Small intestine (tissue), 7 donors: ENCODE data around the gene IL4R. TPM values are rescaled to one million over a fixed set of nuclear protein-coding genes. Genes with fewer than 3 reads are reported as not detected.

Experiments
- DNase-seq, 2 donors: peaks; one replicate each; pipeline versions ENCODE4 v3.0.0 to v3.0.0-alpha.2; 2013
- FAIRE-seq: peaks from 2 replicates; lab custom pipeline; 2012; peaks lifted over from hg19 to GRCh38; lab: Jason Lieb, UNC
- H3K27ac ChIP-seq, 3 donors: one replicate each; pipeline ENCODE4 v1.5.1; 2013; ENCODE audit warnings: low read length in 2 of 3, mild to moderate bottlenecking in 2 of 3, control low read depth in 1 of 3, inconsistent platforms in 1 of 3, low read depth in 1 of 3, moderate library complexity in 1 of 3
- H3K27me3 ChIP-seq, 3 donors: one replicate each; pipeline ENCODE4 v1.6.1; 2013; ENCODE audit warnings: low read length in 3 of 3, inconsistent platforms in 1 of 3; ENCODE audit not compliant: control insufficient read depth in 3 of 3, insufficient read depth in 3 of 3
- H3K36me3 ChIP-seq, 3 donors: one replicate each; pipeline ENCODE4 v1.6.1; 2013; ENCODE audit warnings: low read length in 3 of 3, inconsistent platforms in 1 of 3, low read depth in 1 of 3, mild to moderate bottlenecking in 1 of 3, moderate library complexity in 1 of 3; ENCODE audit not compliant: control insufficient read depth in 3 of 3, insufficient read depth in 2 of 3
- H3K4me1 ChIP-seq, 3 donors: one replicate each; pipeline ENCODE4 v1.6.1; 2013; ENCODE audit warnings: low read length in 2 of 3, inconsistent platforms in 1 of 3, low read depth in 1 of 3, mild to moderate bottlenecking in 1 of 3, moderate library complexity in 1 of 3; ENCODE audit not compliant: control insufficient read depth in 3 of 3, insufficient read depth in 2 of 3
- H3K4me3 ChIP-seq, 3 donors: one replicate each; pipeline ENCODE4 v1.5.1; 2013; ENCODE audit warnings: low read length in 3 of 3, control low read depth in 1 of 3, inconsistent platforms in 1 of 3, low read depth in 1 of 3, mild to moderate bottlenecking in 1 of 3, moderate library complexity in 1 of 3
- H3K9me3 ChIP-seq, 2 donors: one replicate each; pipeline ENCODE4 v1.6.1; 2013; ENCODE audit warnings: low read depth in 1 of 2, low read length in 1 of 2; ENCODE audit not compliant: control insufficient read depth in 2 of 2, insufficient read depth in 1 of 2
- WGBS, 3 donors: extraction: QIAGEN DNeasy Blood & Tissue Kit; methylation state at CpG; one replicate each; pipeline ENCODE4 v1.1.7; 2013; 5-methylcytosine and 5-hydroxymethylcytosine counted together
- polyA plus RNA-seq, 4 donors: library from polyadenylated mRNA; stranded (reverse) in 3 of 4; unstranded in 1 of 4; fragments of 200-250 nt in 3 of 4; fragments of 120-200 nt in 1 of 4; gene quantifications; one replicate each; pipeline versions ENCODE4 v1.2.1 to v1.2.3, GENCODE V29; 2013
- donor health status: healthy with polysubstance abuse.
- donor health status: control.
- donor health status: control.
- donor health status: Bipolar disorder and iron deficiency.
- donor health status: healthy.

IL4R gene
- polyA plus RNA-seq, 4 donors: 28.1 to 32.7 (median 30.4) TPM

DNA sequence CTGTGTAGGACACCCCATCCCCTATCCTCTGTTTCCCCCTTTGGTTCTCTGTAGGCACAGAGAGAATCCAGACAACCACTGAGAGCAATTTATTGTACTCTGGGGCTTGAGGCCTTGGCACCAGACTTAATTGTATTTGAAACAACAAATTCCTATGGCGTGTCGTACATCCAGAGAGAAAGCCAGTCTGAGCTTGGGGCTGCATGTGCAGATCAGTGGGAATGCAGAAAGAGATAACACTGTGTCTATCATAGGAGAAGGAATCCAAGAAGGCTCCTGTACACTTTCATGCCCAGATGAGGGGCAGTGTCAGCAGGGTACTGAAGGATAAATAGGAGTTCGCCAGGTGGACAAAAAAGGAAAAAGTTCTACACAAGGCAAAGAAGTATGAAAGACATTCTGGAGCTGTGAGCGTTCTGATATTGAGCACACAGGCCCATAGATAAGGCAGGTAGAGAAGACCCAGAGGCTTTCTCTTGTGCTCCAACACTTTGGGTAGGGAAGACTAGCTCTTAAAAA, 22.0 kb upstream of the IL4R start:
- no peaks in the 10 kb centered on the region for H3K9me3 ChIP-seq
- no peaks in the 10 kb centered on the region for H3K27me3 ChIP-seq
- FAIRE-seq (no peak), DNase-seq (no peak)
- no peaks in the 10 kb centered on the region for H3K4me1 ChIP-seq
- no peak overlapping the region for H3K27ac ChIP-seq
- no peak overlapping the region for H3K4me3 ChIP-seq
- WGBS, 3 donors: 89 to 92% (median 91%) methylated on average over 4 of the region's 4 CpGs
- no peaks in the 10 kb centered on the region for H3K36me3 ChIP-seq

DNA sequence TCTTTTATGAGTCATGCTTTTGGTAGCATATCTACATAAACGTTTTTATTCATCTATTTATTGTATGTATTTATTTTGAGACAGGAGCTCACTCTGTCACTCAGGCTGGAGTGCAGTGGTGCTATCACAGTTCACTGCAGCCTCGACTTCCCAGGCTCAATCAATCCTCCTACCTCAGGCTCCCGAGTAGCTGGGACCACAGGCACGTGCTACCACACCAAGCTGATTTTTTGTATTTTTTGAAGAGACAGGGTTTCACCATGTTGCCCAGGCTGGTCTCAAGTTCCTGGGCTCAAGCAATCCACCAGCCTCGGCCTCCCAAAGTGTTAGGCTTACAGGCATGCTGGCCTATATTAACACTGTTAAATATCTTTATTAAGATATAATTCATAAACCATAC, 20.4 kb upstream of the IL4R start:
- no peaks in the 10 kb centered on the region for H3K4me1 ChIP-seq
- DNase-seq (no peak), FAIRE-seq (no peak)
- no peaks in the 10 kb centered on the region for H3K36me3 ChIP-seq
- no peaks in the 10 kb centered on the region for H3K9me3 ChIP-seq
- H3K27ac ChIP-seq: no peak overlapping the region
- no peak overlapping the region for H3K4me3 ChIP-seq
- no peaks in the 10 kb centered on the region for H3K27me3 ChIP-seq
- WGBS, 3 donors: 55 to 61% (median 60%) methylated on average over 5 of the region's 5 CpGs

DNA sequence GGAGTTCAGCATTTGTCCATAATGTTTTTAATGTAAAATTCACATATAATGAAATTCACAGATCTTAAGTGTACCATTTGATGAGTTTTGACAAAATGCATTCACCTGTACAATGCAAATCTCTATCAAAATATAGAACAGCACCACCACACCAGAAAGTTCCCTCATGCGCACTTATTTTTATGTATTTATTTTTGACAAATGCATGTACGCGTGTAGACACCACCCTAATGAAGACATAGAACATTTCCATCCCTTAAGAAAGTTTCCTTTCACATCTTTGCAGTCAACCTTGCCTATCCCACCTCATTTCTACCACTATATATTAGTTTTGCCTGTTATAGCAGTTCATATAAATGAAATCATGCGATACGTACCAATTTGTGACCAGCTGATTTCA, 15.6 kb upstream of the IL4R start:
- WGBS, 3 donors: 94 to 96% (median 95%) methylated on average over 5 of the region's 5 CpGs
- DNase-seq: no peak
- FAIRE-seq: no peak
- Histone ChIP-seq H3K36me3 (no peaks in the 10 kb centered on the region), H3K4me3 (no peak overlapping the region), H3K27me3 (no peaks in the 10 kb centered on the region), H3K9me3 (no peaks in the 10 kb centered on the region), H3K4me1 (no peaks in the 10 kb centered on the region), H3K27ac (no peak overlapping the region)

DNA sequence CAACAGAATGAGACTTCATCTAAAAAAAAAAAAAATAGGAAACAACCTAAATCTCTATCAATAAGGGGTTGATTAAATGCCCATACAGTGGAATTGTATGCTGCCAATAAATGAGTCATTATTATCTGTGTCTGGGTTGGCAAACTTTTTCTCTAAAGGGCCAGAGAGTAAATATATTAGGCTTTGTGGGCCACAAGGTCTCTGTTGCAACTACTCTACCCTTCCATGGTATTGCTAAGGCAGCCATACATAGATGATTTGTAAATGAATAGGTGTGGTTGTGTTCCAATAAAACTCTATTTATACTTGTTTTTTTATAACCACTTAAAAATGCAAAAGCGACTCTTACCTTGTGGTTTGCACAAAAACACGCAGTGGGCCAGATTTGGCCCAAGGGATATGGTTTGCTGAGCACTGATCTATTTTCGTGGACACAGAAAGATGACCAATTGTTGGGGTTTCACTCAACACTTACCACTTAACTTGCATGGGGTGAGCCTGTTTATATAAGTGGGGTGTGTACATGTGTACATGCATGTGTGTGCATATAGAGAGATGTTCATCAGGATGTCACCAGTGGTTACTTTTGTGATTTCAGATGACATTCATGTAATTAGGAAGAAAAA, 12.4 kb upstream of the IL4R start:
- Histone ChIP-seq H3K4me1 (no peaks in the 10 kb centered on the region), H3K27me3 (no peaks in the 10 kb centered on the region), H3K4me3 (no peak overlapping the region), H3K9me3 (no peaks in the 10 kb centered on the region), H3K36me3 (no peaks in the 10 kb centered on the region), H3K27ac (no peak overlapping the region)
- no peak for DNase-seq
- WGBS, 3 donors: 84 to 91% (median 90%) methylated on average over 3 of the region's 3 CpGs
- FAIRE-seq: no peak

DNA sequence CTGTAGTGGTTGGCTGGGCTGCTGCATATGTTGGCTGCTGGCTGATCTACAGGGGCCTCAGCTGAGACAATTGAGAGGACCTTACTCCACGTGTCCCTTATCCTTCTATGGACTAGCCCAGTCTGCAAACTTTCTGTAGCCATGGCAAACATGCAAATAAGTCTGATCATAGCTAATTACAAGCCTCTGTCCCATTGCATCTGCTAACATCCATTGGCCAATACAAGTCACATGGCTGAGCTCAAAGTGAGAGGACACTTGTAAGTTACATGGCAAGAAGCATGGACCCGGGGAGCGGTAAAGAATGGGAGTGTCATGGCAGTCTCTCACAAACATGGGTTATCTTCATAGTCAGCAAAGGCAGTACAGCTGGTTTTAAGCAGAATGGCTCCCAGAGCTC, 11.6 kb upstream of the IL4R start:
- FAIRE-seq: no peak
- 74 to 84% (median 78%) methylated on average over 3 of the region's 3 CpGs for WGBS, 3 donors

DNA sequence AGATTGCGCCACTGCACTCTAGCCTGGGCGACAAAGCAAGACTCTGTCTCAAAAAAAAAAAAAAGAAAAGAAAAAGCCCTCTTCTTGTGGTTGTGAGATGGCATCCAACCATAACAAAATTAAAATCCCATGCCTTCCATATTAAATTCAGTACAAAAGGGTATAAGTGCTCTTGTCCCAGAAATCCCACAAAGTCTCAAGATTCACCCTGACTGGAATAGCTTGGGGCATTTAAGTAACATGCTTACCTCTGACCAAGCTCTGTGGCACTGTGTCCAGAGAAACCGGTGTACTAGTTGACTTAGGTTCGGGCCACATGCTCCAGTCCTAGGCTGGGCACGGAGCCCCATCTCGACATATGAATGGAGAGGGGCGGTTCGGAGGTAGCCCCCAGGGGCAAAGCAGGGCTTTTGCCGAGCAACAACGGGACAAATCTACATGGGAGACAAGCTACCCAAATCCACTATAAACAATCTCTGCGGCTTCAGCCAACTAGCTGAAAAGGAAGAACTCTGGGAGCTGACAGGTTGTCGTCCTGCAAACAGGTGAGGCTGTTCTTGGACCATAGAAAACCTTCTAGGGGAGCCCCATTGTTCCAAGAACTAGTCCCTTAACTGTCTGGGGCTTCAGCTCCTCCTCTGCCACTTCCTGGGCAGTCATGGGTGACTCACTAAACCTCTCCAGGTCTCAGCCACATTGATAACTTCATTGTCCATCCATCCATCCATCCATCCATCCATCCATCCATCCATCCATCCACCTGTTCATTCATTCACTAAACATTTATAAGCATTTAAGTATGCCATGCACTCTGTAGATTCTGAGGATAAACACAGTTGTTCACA, 10.3 kb upstream of the IL4R start:
- Histone ChIP-seq H3K27ac (no peak overlapping the region), H3K27me3 (no peaks in the 10 kb centered on the region), H3K4me3 (no peak overlapping the region), H3K36me3 (no peaks in the 10 kb centered on the region), H3K4me1 (no peaks in the 10 kb centered on the region), H3K9me3 (no peaks in the 10 kb centered on the region)
- 85 to 89% (median 87%) methylated on average over 12 of the region's 12 CpGs for WGBS, 3 donors
- FAIRE-seq (no peak), DNase-seq (no peak)

More for the DNA sequence above, 11.6 kb upstream of the IL4R start:
- H3K36me3 ChIP-seq: no peaks in the 10 kb centered on the region
- no peaks in the 10 kb centered on the region for H3K27me3 ChIP-seq
- no peak for DNase-seq
- H3K27ac ChIP-seq: no peak overlapping the region
- H3K9me3 ChIP-seq: no peaks in the 10 kb centered on the region
- H3K4me1 ChIP-seq: no peaks in the 10 kb centered on the region
- no peak overlapping the region for H3K4me3 ChIP-seq

DNA sequence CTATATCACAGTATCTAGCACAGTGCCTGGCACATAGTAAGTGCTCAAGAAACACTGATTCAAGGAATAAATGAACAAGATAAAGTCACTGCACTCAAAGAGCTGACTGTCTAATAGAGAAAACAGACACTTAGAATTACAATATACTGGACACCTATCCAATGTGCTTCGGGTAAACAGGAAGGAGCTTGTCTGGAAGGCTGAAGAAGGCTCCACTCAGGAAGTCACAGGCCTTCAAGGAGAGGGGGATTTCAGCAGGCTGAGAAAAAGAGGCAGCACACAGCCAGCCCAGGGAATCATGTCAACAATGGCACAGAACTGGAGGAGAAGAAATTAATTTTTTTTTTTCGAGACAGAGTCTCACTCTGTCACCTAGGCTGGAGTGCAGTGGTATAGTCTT, 9.7 kb upstream of the IL4R start:
- FAIRE-seq: no peak
- Histone ChIP-seq H3K27me3 (no peaks in the 10 kb centered on the region), H3K36me3 (no peaks in the 10 kb centered on the region), H3K9me3 (no peaks in the 10 kb centered on the region), H3K27ac (no peak overlapping the region), H3K4me1 (no peaks in the 10 kb centered on the region), H3K4me3 (no peak overlapping the region)
- no peak for DNase-seq
- WGBS, 3 donors: 54 to 81% (median 70%) methylated on average over 2 of the region's 2 CpGs

DNA sequence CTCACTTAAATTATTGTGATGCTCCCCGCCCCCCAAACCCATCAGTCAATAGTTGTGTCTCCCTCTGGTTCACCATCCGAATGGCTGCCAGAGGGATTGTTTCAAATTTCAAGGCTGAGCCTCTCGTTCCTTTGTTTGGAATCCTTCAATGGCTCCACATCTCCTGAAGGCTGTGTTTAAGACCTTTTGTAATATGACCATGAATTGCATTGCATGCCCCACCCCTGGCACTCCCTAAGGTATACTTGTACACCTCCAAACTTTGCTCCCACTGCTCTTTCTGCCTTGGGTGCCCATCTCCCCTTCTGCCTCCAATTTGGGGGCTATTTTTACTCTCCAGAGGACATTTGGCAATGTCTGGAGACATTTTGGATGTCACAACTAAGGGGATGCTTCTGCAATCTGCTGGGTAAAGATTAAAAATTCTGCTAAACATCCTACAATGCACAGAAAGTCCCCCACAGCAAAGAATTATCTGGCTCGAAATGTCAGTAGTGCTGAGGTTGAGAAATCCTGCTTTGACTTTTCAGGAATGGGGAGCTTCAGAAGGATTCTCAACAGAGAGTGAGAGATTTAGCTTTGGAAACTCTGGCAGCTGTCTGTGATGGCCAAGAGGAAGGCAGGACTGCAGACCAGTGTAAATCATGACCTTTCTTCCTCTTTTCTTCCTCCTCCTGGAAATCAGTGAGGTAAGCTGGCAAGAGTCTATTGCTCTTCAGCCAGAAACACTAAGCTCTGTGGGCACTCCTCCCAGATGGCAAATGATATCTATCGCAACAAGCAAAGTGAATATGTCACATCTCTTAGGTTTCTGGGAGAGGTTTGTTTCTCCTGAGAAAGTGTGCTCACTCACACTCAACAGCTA, 8.7 kb upstream of the IL4R start:
- Histone ChIP-seq H3K27me3 (no peaks in the 10 kb centered on the region), H3K4me1 (no peaks in the 10 kb centered on the region), H3K4me3 (no peak overlapping the region), H3K9me3 (no peaks in the 10 kb centered on the region), H3K36me3 (no peaks in the 10 kb centered on the region), H3K27ac (no peak overlapping the region)
- no peak for DNase-seq
- FAIRE-seq: no peak
- 63 to 67% (median 65%) methylated on average over 5 of the region's 5 CpGs for WGBS, 3 donors
